Measurements from ENCODE around the gene TUBA3E. TPM values are rescaled to one million over a fixed set of nuclear protein-coding genes. Genes with fewer than 3 reads are reported as not detected.
"Not testable (repeated sequence)": the region's sequence is repeated elsewhere in the genome, so short reads cannot be mapped to it uniquely, and the experiment has no call there.

TUBA3E gene
- total RNA-seq, 1 experiment from 2014 or later = not detected

DNA sequence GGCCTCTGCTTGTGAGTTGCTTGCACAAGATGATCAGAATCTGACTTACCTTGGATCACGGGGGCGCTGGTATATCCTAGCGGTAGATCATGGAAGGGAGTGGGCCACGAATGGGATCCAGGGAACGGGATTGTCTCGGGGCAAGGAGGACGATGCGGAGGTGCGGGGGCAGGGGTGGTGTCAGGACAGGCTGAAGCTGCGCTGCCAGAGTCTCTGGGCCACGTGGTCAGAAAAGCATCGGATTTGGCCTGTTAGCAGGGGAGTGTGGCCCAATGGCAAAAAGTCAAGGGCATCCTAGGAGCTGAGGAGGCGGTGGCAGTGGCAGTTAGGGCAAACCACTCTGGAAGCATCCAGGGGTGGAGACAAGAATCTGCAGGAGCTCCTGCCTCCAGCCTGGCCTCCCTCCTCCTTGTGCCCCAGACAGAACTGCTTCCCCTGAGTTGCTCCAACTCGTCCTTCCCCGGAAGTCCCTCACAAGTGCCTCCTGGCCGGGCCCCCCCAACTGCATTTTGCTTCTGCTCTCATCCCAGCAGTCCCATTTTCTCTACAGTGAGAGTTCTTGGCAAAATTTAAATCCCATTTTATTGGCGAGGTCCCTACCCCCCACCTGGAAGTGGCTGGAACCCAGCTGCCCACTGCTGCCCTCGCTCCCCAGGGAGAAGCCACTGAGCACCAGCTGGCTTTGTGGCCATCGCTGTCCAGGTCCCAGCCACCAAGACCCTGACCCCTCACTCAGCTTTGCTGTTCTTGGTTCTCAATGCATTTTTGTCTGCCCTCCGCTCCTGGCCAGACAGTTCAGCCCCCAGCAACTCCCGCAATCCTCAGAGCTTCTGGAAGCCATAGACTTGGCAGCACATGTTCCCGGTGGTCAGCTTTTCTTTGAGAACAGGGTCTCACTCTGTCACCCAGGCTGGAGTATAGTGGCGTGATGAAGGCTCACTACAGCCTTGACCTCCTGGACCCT, 47.8 kb downstream of the TUBA3E start:
- no peak for DNase-seq (ENCODE audit: extremely low read depth, low read depth)

DNA sequence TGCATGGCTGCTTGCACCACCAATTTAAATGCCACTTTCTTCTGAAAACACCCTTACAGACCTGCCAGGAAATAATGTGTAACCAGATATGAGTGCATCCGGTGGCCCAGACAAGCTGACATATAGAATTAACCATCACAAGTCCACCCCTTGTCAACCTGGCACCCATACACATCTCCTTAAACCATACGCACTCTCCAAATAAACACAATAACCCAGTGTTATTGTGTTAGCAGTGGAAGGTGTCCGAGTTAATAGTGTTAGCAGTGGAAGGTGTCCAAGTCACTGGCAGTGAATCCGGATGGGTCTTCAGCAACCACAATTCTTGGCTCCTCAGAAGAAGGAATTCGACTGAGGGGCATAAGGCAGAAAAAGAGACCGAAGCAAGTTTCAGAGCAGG, 49.7 kb downstream of the TUBA3E start:
- not testable (repeated sequence) for DNase-seq (ENCODE audit: extremely low read depth, low read depth)

DNA sequence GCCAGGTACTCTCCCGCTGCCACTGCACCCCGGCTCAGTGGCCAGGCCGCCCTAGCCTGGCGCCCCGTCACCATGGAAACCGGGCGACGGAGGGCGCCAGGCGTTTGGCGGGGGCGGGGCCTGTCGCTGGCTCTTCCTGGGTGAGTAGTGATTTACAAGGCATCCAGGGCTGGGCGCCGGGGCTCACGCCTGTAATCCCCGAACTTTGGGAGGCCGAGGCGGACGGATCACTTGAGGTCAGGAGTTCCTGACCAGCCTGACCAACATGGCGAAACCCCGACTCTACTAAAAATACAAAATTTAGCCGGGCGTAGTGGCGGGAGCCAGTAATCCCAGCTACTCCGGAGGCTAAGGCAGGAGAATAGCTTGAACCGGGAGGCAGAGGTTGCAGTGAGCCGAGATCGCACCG, 53.2 kb downstream of the TUBA3E start, which contains the start of gene CCDC74B:
Gene CCDC74B (minus strand): TSS at position 107 of the 409 bp plus-strand sequence. CDS start 116 bp downstream, outside the sequence.
- DNase-seq (ENCODE audit: extremely low read depth, low read depth) = peak; percentile 38

DNA sequence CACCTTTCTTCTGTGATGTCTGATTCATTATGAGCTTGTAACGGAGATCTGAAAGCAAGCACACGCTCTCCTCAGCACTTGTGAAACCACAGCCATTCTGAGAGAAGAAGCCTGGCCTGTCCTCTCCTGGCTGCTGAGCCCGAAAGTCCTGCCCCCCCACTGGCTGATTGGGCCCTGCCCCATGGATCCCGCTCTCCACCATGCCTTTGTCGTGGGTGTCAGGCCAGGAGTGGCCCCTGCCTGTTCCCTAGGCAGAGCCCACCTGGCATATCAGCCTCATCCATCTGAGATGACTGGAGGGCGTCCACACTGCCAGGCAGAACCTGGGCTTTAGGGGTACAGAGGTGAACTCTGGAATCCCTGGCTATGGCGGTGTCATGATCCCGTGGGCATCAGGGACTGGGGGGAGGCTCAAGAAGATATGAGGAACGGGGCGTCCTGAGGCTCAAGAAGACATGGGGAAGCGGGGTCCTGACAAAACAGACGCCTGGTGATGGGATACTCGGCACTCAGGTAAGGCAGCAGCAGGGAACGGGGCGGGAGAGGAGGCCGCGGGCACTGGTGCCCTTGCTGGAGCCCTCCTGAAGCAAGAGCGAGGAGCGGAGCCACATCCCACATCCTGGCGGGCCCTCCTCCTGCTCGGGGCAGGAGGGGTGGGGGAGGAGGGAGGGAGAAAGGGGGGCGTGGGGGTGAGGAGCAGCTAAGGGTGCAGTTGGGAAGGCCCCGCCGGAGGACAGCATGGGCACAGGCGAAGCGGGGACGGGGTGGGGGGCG, 54.8 kb downstream of the TUBA3E start:
- not testable (repeated sequence) for DNase-seq (ENCODE audit: extremely low read depth, low read depth)

DNA sequence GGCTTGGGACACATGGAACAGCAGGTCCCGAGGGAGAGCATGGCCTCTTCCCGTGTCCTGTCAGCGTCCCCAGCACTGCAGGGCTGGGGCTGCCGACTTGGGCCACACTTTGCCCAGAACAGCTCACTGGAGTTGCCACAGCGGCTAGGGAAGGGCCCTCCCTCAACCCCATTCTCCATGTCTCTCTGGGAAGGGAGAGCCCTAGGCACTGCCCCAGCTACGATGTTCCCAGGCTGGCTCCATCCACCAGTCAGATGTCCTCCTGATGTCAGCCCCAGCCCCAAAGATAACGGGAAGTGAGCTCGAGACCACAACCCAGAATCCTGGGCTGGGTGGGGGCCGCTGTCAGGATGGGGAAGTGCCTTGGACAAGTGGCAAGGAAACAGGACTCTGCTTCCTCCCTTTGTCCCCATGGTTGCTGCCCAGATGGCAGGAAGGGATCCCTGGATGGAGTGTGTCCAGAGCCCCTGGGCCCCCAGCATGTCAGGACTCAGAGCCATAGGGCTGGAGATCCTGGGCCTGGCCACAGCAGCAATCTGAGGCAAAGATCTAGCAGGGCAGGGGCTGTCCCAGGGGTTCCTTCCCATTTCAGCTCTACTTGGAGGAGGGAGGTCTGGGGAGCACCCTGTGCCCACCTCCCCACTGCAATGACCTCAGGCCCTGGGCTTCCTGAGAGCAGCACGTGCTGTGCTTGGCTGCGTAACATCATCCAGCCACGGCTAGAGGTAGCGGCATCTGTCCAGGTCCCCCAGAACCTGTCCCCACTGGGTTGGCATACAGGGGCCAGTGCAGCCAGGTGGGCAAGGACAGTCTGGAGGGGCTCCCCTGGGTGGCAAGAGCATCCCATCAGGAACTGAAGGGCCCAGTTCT, 55.6 kb downstream of the TUBA3E start:
- not testable (repeated sequence) for DNase-seq (ENCODE audit: extremely low read depth, low read depth)

Other genes with a start within 250 kb of the TUBA3E start
- not detected in 2 replicates for gene RAB6C, start 218.8 kb downstream of the TUBA3E start, total RNA-seq (2014; rRNA removed; shearing (Covaris generic))
- not detected in 2 replicates for gene POTEF, start 69.2 kb downstream of the TUBA3E start, total RNA-seq (2014; rRNA removed; shearing (Covaris generic))
- 5.5 and 6.6 TPM in 2 replicates for gene CCDC74B, start 53.3 kb downstream of the TUBA3E start, total RNA-seq (2014; rRNA removed; shearing (Covaris generic))
- 35.2 and 36.6 TPM in 2 replicates for gene SMPD4, start 16.8 kb downstream of the TUBA3E start, total RNA-seq (2014; rRNA removed; shearing (Covaris generic))
- gene MZT2B, start 16.2 kb downstream of the TUBA3E start, total RNA-seq (2014; rRNA removed; shearing (Covaris generic)) = 169 and 202 TPM in 2 replicates
- 120 and 138 TPM in 2 replicates for gene IMP4, start 144.5 kb upstream of the TUBA3E start, total RNA-seq (2014; rRNA removed; shearing (Covaris generic))
- 26.7 and 33.8 TPM in 2 replicates for gene PTPN18, start 157.6 kb upstream of the TUBA3E start, total RNA-seq (2014; rRNA removed; shearing (Covaris generic))